ENCODE measurements around the gene DENND1A.

- no peak for TF ChIP-seq POLR2A (IDR thresholded peaks at IDR 0.05)
- no peak for TF ChIP-seq CTCF (IDR thresholded peaks at IDR 0.05)
Observed at GRCh38 chr9:123957168-123957721, 27.3 kb upstream of the DENND1A start.
